ENCODE measurements around the gene HCN2.

HCN2 gene

GRCh38 chr19:621819-622218 is 32.1 kb downstream of the HCN2 start:
- Histone ChIP-seq H3K4me2 (ENCODE audit: low read length) (no peak overlapping the region), H4K20me1 (ENCODE audit: insufficient read depth, low read length) (no peaks in the 10 kb centered on the region), H3K9ac (ENCODE audit: low read length) (no peak overlapping the region), H3K9me2 (ENCODE audit: low read depth, low read length) (no peaks in the 10 kb centered on the region), H2AFZ (ENCODE audit: low read length) (no peak overlapping the region), H3K9me3 (ENCODE audit: low read length) (no peaks in the 10 kb centered on the region), H3K27ac (ENCODE audit: low read depth, low read length, poor library complexity, severe bottlenecking) (no peak overlapping the region), H3K27me3 (ENCODE audit: insufficient read depth, low read length) (no peaks in the 10 kb centered on the region), H3K4me1 (ENCODE audit: insufficient read depth, low read length, severe bottlenecking) (peaks cover 4% of the 10 kb centered on the region), H3K4me3 (ENCODE audit: low read depth, low read length, poor library complexity, severe bottlenecking) (no peak overlapping the region), H3K36me3 (ENCODE audit: insufficient read depth, low read length) (peaks cover 80% of the 10 kb centered on the region), H3F3A (ENCODE audit: insufficient read depth, low read length) (no peaks in the 10 kb centered on the region), H3K79me2 (ENCODE audit: insufficient read depth, low read length) (no peaks in the 10 kb centered on the region)
- no peak for TF ChIP-seq EZH2 (IDR thresholded peaks at IDR 0.05; ENCODE audit: borderline replicate concordance, low read length)
- no peak for TF ChIP-seq CTCF (IDR thresholded peaks at IDR 0.05; ENCODE audit: low read length)

- Histone ChIP-seq H3F3A (ENCODE audit: insufficient read depth, low read length) (no peaks in the 10 kb centered on the region), H3K4me2 (ENCODE audit: low read length) (no peak overlapping the region), H3K4me3 (ENCODE audit: low read depth, low read length, poor library complexity, severe bottlenecking) (no peak overlapping the region), H3K27me3 (ENCODE audit: insufficient read depth, low read length) (no peaks in the 10 kb centered on the region), H4K20me1 (ENCODE audit: insufficient read depth, low read length) (no peaks in the 10 kb centered on the region), H2AFZ (ENCODE audit: low read length) (no peak overlapping the region), H3K79me2 (ENCODE audit: insufficient read depth, low read length) (no peaks in the 10 kb centered on the region), H3K9me3 (ENCODE audit: low read length) (no peaks in the 10 kb centered on the region), H3K9me2 (ENCODE audit: low read depth, low read length) (no peaks in the 10 kb centered on the region), H3K36me3 (ENCODE audit: insufficient read depth, low read length) (peaks cover 72% of the 10 kb centered on the region), H3K4me1 (ENCODE audit: insufficient read depth, low read length, severe bottlenecking) (no peaks in the 10 kb centered on the region), H3K27ac (ENCODE audit: low read depth, low read length, poor library complexity, severe bottlenecking) (no peak overlapping the region), H3K9ac (ENCODE audit: low read length) (no peak overlapping the region)
- TF ChIP-seq CTCF (IDR thresholded peaks at IDR 0.05; ENCODE audit: low read length) (no peak), EZH2 (IDR thresholded peaks at IDR 0.05; ENCODE audit: borderline replicate concordance, low read length) (no peak)
These were observed 33.0 kb downstream of the HCN2 start for GRCh38 chr19:622666-623065.

- H3K4me2 ChIP-seq (ENCODE audit: low read length), result no peak overlapping the region
- TF ChIP-seq EZH2 (IDR thresholded peaks at IDR 0.05; ENCODE audit: borderline replicate concordance, low read length) (no peak), CTCF (IDR thresholded peaks at IDR 0.05; ENCODE audit: low read length) (no peak)
- H2AFZ ChIP-seq (ENCODE audit: low read length), result no peak overlapping the region
- H3K79me2 ChIP-seq (ENCODE audit: insufficient read depth, low read length), result no peaks in the 10 kb centered on the region
- H3K9me2 ChIP-seq (ENCODE audit: low read depth, low read length), result no peaks in the 10 kb centered on the region
- no peak overlapping the region for H3K4me3 ChIP-seq (ENCODE audit: low read depth, low read length, poor library complexity, severe bottlenecking)
- H4K20me1 ChIP-seq (ENCODE audit: insufficient read depth, low read length), result no peaks in the 10 kb centered on the region
- H3K9ac ChIP-seq (ENCODE audit: low read length), result no peak overlapping the region
- H3K27ac ChIP-seq (ENCODE audit: low read depth, low read length, poor library complexity, severe bottlenecking), result no peak overlapping the region
- no peaks in the 10 kb centered on the region for H3K9me3 ChIP-seq (ENCODE audit: low read length)
- H3F3A ChIP-seq (ENCODE audit: insufficient read depth, low read length), result no peaks in the 10 kb centered on the region
- no peaks in the 10 kb centered on the region for H3K27me3 ChIP-seq (ENCODE audit: insufficient read depth, low read length)
- no peaks in the 10 kb centered on the region for H3K4me1 ChIP-seq (ENCODE audit: insufficient read depth, low read length, severe bottlenecking)
- H3K36me3 ChIP-seq (ENCODE audit: insufficient read depth, low read length), result peaks cover 73% of the 10 kb centered on the region
These were observed 33.7 kb downstream of the HCN2 start for GRCh38 chr19:623175-623916.

Measured in OCI-LY1 (cell line).